ENCODE measurements around the gene SP4.
A peak's percentile ranks its signal among the peaks of the same experiment; 100 is the strongest.

Gene SP4

GRCh38 chr7:21427871-21428658 is at the start of gene SP4:
SP4 (plus strand) TSS chr7:21428083; CDS start chr7:21428252, 169 bp downstream.
- peak; percentile 93 to 94 for DNase-seq

- no peak for DNase-seq
Measured at GRCh38 chr7:21383227-21384220, 44.4 kb upstream of the SP4 start.

- DNase-seq: no peak
Measured at GRCh38 chr7:21393937-21394336, 33.9 kb upstream of the SP4 start.

GRCh38 chr7:21401944-21402343 is 25.9 kb upstream of the SP4 start:
- no peak for DNase-seq

GRCh38 chr7:21407796-21408480 is 19.9 kb upstream of the SP4 start:
- no peak for DNase-seq

GRCh38 chr7:21408481-21408820 is 19.4 kb upstream of the SP4 start:
- no peak for DNase-seq

GRCh38 chr7:21412410-21412851 is 15.5 kb upstream of the SP4 start:
- no peak for DNase-seq

GRCh38 chr7:21412957-21413356 is 14.9 kb upstream of the SP4 start:
- no peak for DNase-seq

- no peak for DNase-seq
Measured at GRCh38 chr7:21413502-21413901, 14.4 kb upstream of the SP4 start.

- DNase-seq: no peak
Measured at GRCh38 chr7:21414795-21415393, 13.0 kb upstream of the SP4 start.

- no peak for DNase-seq
Measured at GRCh38 chr7:21417647-21418046, 10.2 kb upstream of the SP4 start.

GRCh38 chr7:21422751-21423150 is 5.1 kb upstream of the SP4 start:
- no peak for DNase-seq

- no peak for DNase-seq
Measured at GRCh38 chr7:21425290-21425689, 2.6 kb upstream of the SP4 start.

GRCh38 chr7:21426286-21427181 is 1.3 kb upstream of the SP4 start:
- DNase-seq: peak in 1 of 2 experiments; percentile 4

GRCh38 chr7:21427182-21427870 is 557 bp upstream of the SP4 start:
- DNase-seq: peak; percentile 98 to 99

- no peak for DNase-seq
Measured at GRCh38 chr7:21428659-21428941, 717 bp downstream of the SP4 start.

GRCh38 chr7:21429021-21429420 is 1.1 kb downstream of the SP4 start:
- DNase-seq: no peak

GRCh38 chr7:21429786-21430574 is 2.1 kb downstream of the SP4 start:
- no peak for DNase-seq

- no peak for DNase-seq
Measured at GRCh38 chr7:21430575-21430954, 2.7 kb downstream of the SP4 start.

- DNase-seq: no peak
Measured at GRCh38 chr7:21443149-21443841, 15.4 kb downstream of the SP4 start.
